Amniotic stem cell (primary cell): ENCODE results near the gene RSPH6A.

ENCODE experiments used
- DNase-seq: peaks from one replicate; lab custom pipeline; 2025; lab: John Stamatoyannopoulos, UW

The RSPH6A gene

GRCh38 chr19:45779231-45780145 lies 35.6 kb downstream of the RSPH6A start:
- no peak for DNase-seq

GRCh38 chr19:45778010-45778661 lies 37.0 kb downstream of the RSPH6A start:
- no peak for DNase-seq

DNA sequence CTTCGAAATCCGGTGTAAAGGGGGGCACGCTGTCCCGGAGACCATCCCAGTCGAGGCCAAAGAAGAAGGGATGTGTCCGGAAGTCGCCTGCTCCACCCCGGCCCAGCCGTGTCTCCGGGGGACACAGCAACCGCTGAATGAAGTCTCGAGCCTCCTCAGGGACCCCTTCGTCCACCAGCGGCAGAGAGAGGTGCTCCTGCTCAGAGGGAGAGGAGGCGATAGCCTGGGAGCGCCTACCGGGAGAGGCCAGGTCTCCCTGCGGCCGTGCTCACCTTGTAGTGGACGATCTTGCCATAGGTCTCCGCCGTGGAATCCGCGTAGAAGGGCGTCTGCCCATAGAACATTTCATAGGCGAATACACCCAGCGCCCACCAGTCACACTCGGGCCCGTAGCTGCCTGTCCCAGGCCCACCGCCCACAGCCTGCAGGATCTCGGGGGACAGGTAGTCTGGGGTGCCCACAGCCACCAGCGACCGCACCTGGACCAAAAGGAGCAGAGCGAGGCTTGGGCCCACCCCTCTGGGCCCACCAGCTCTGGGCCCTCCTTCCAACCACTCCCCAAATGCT lies 37.6 kb downstream of the RSPH6A start:
- DNase-seq: no peak

GRCh38 chr19:45774765-45775164 lies 40.3 kb downstream of the RSPH6A start:
- no peak for DNase-seq

DNA sequence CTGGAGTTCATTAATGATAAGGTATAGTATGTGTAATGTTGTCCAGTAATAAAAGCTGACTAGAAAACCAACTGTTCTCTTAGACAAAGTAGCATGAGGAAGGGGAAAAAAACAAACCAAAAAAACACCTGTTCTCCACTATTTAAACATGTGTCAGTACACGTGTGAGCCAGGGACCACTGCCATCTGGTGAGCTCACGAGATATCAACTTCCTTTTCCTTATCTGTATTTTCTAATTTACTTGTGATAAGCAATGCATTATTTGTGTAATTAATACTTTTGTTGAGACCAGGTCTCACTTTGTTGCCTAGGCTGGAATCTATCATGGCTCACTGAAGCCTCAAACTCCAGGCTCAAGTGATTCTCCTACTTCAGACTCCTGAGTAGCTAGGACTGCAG lies 41.7 kb downstream of the RSPH6A start:
- DNase-seq: no peak

DNA sequence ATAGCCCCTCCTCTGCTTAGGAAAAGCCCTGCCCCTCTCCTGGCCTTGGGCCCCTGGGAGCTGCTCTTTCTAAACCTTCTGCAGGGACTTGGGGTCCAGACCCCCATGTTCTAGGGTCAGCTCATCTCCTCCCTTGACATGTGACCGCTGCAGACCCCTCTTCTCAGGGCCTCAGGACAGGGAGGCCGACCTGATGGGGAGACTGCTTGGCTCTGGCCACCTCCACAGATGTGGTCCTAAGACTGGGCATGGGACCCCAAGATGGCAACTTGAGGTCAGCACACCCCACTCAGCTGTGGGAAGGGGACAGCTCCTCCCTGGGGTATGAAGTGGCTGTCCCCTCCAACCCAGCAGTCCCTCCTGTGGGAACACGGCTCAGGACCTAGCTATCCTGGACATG lies 42.2 kb downstream of the RSPH6A start:
- no peak for DNase-seq

GRCh38 chr19:45772130-45772840 lies 42.8 kb downstream of the RSPH6A start:
- no peak for DNase-seq

- DNase-seq: no peak
These were observed 43.7 kb downstream of the RSPH6A start for GRCh38 chr19:45771311-45771933.

DNA sequence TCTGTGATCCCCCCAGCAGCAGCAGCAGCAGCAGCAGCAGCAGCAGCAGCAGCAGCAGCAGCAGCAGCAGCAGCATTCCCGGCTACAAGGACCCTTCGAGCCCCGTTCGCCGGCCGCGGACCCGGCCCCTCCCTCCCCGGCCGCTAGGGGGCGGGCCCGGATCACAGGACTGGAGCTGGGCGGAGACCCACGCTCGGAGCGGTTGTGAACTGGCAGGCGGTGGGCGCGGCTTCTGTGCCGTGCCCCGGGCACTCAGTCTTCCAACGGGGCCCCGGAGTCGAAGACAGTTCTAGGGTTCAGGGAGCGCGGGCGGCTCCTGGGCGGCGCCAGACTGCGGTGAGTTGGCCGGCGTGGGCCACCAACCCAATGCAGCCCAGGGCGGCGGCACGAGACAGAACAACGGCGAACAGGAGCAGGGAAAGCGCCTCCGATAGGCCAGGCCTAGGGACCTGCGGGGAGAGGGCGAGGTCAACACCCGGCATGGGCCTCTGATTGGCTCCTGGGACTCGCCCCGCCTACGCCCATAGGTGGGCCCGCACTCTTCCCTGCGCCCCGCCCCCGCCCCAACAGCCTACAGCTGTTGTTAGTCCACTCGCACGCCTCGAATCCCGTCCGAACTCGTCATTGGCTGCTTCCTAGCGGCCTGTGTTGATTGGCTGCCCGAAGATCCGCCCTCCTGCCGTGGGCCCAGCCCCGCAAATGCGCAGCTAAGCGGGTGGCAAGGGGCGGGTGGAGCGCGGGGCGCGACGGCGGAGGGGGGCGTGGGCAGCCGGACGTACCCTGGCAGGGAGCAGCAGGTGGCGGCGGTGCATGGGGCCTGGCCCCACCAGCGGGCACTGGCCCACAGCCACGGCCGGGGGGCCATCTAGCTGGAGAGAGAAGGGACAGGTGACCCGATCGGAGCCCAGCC lies 44.7 kb downstream of the RSPH6A start:
- peak; percentile 77 for DNase-seq

GRCh38 chr19:45769821-45770191 lies 45.3 kb downstream of the RSPH6A start:
- DNase-seq: no peak

DNA sequence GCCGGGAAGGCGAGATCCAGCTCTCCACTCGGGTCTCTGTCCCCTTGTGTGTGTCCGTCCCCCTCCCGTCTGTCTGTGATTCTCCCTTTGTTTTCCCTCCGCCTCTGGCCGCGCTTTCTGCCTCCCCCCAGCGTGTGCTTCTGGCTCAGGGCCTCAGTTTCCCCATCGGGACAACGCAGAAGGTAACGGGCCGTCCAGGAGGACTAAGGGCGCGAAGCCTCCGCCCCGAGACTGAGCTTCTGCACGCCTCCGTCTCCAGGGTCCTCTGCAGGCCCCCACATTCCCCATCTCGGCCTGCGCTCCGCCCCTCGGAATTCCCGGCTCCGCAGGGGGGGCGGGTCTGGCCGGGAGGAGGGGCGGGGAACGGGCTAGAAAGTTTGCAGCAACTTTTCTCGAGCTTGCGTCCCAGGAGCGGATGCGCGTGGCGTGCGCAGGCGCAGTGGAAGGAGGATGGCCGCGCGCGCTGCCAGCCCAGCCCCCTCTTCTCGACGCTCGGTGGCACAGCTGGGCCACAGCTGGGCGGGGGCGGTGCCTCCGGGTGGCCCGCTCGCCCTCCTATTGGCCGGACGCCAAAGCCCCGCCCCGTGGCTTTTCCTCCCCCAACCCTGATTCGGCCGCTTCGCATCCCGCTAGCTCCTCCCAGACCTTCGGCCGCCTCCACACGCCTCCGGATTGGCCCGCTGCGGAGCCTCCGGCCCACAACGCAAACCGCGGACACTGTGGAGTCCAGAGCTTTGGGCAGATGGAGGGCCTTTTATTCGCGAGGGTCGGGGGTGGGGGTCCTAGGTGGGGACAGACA lies 45.9 kb downstream of the RSPH6A start, which contains the start of gene SIX5:
Gene SIX5 (minus strand): TSS at position 269 of the 799 bp plus-strand sequence. CDS start 408 bp downstream, outside the sequence.
- peak; percentile 100 for DNase-seq

GRCh38 chr19:45768655-45768983 lies 46.5 kb downstream of the RSPH6A start:
- peak; percentile 26 for DNase-seq

DNA sequence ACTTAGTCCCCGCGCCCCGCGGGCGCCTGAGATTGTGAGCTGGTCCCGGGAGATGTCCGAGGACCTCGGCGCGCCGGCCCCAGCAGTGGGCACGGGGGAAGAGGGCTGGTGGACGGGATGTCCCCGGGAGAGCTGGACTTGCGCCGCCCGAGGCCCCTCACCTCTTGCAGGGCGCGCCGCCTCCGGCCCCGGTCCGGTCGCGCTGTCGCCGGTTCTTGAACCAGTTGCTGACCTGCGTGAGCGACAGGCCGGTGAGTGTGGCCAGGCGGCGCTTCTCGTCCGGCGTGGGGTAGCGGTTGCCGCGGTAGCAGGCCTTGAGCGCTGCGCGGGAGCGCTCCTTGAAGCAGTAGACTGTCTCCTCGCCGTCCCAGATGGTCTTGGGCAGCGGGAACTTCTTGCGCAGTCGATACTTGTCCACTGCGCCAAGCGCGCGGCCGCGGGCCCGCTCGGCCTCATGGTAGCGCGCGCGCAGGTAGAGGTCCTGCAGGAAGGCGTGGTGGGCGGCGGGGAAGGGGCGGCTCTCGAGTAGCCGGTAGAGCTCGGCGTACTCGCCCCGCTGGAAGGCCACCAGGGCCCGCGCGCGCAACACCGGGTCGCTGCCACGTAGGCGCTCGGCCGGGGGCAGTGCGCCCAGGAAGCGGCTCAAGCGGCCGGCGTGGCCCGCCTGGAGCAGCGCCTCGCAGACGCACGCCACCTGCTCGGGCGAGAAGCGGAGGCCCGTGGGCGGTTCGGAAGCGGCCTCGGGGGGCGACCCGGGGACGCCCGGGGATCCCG lies 47.0 kb downstream of the RSPH6A start:
- no peak for DNase-seq

GRCh38 chr19:45767410-45767880 lies 47.7 kb downstream of the RSPH6A start:
- DNase-seq: peak; percentile 91

GRCh38 chr19:45766869-45767346 lies 48.2 kb downstream of the RSPH6A start:
- no peak for DNase-seq

- no peak for DNase-seq
These were observed 48.7 kb downstream of the RSPH6A start for GRCh38 chr19:45766296-45766868.

DNA sequence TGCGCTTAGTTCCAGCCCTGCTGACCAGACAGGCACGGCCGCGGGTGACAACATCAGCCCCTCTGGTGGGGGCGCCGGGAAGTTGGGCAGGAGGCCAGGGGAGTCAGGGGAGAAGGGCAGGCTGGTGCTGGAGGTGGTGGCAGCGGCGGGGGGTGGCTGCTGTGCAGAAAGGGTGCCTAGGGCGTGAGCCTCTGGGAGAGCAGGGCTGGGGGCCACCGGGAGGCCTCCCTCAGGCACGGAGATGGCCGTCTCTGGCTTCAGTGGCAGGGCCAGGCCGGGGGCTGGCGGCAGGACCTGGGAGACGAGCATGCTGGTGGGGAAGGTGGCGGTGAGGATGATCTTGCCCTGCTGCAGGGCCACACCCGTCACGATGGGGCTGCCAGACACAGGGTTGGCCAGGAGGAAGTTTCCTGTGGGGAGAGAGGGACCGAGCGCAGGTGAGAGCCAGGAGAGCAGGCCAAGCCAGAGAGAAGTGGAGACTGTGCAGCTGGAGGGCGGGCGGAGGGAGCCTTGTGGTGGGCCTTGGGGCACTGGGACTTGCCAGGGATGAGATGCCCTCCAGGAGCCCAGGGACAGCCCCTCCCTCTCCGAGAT lies 49.3 kb downstream of the RSPH6A start:
- no peak for DNase-seq
